GM23248 (cell line): ENCODE data around the gene SMAP2. TPM values are rescaled to one million over a fixed set of nuclear protein-coding genes. Genes with fewer than 3 reads are reported as not detected.

ENCODE experiments used
- DNase-seq: peaks from one replicate; pipeline ENCODE4 v3.0.0-alpha.2; 2015
- H2AFZ ChIP-seq: fragments of 200-600 bp; sonication (generic); 2 replicates; pipeline ENCODE4 v1.6.1; 2016; ENCODE audit warnings: antibody characterized with exemption
- H3F3A ChIP-seq: fragments of 200-600 bp; sonication (generic); 2 replicates; pipeline ENCODE4 v1.6.1; 2016; ENCODE audit warnings: mild to moderate bottlenecking, antibody characterized with exemption, mixed run types; ENCODE audit not compliant: insufficient read depth
- H3K27ac ChIP-seq: fragments of 200-600 bp; sonication (generic); 2 replicates; pipeline ENCODE4 v1.5.1; 2016; ENCODE audit warnings: mild to moderate bottlenecking
- H3K27me3 ChIP-seq: fragments of 200-600 bp; sonication (generic); replicated peaks from 2 replicates; pipeline ENCODE4 v1.6.1; 2016; ENCODE audit warnings: mild to moderate bottlenecking; ENCODE audit not compliant: insufficient read depth
- H3K36me3 ChIP-seq: fragments of 200-600 bp; sonication (generic); 2 replicates; pipeline ENCODE4 v1.6.1; 2016; ENCODE audit warnings: low read depth, mild to moderate bottlenecking
- H3K4me1 ChIP-seq: fragments of 200-600 bp; sonication (generic); 2 replicates; pipeline ENCODE4 v1.6.1; 2016; ENCODE audit warnings: mild to moderate bottlenecking; ENCODE audit not compliant: insufficient read depth
- H3K4me2 ChIP-seq: fragments of 200-600 bp; sonication (generic); one replicate; pipeline ENCODE4 v1.6.1; 2016; ENCODE audit warnings: mild to moderate bottlenecking; ENCODE audit not compliant: unreplicated experiment
- H3K4me3 ChIP-seq: fragments of 200-600 bp; sonication (generic); 2 replicates; pipeline ENCODE4 v1.5.1; 2016; ENCODE audit warnings: mild to moderate bottlenecking
- H3K79me2 ChIP-seq: fragments of 200-600 bp; sonication (generic); 2 replicates; pipeline ENCODE4 v1.6.1; 2016; ENCODE audit warnings: mild to moderate bottlenecking; ENCODE audit not compliant: insufficient read depth
- H3K9ac ChIP-seq: fragments of 200-600 bp; sonication (generic); 2 replicates; pipeline ENCODE4 v1.6.1; 2016; ENCODE audit warnings: mild to moderate bottlenecking
- H3K9me2 ChIP-seq: fragments of 200-600 bp; sonication (generic); 2 replicates; pipeline ENCODE4 v1.6.1; 2016; ENCODE audit warnings: mixed run types, mild to moderate bottlenecking, moderate library complexity; ENCODE audit not compliant: insufficient read depth
- H3K9me3 ChIP-seq: fragments of 200-600 bp; sonication (generic); one replicate; pipeline ENCODE4 v1.6.1; 2017; ENCODE audit warnings: low read depth
- H4K20me1 ChIP-seq: fragments of 200-600 bp; sonication (generic); 2 replicates; pipeline ENCODE4 v1.6.0; 2016; ENCODE audit not compliant: insufficient read depth
- EZH2 ChIP-seq: fragments of 200-600 bp; sonication (generic); IDR thresholded peaks from 2 replicates; pipeline ENCODE4 v1.6.1; 2018; ENCODE audit warnings: antibody characterized with exemption, mild to moderate bottlenecking; ENCODE audit not compliant: insufficient read depth, poor library complexity, severe bottlenecking
- EZH2phosphoT487 ChIP-seq: fragments of 200-600 bp; sonication (generic); IDR thresholded peaks from 2 replicates; pipeline ENCODE4 v1.6.1; 2018; ENCODE audit warnings: antibody characterized with exemption, moderate library complexity, mild to moderate bottlenecking, low read depth; ENCODE audit not compliant: insufficient read depth
- WGBS, 2 experiments: methylation state at CpG; one replicate each; pipeline ENCODE4 v1.1.6; 2015 to 2017; ENCODE audit warnings: low lambda C conversion rate in 2 of 2, low coverage in 1 of 2; ENCODE audit errors: missing lambda C conversion rate in 2 of 2; 5-methylcytosine and 5-hydroxymethylcytosine counted together
- in situ Hi-C: fragments of 300-500 bp; cut with MboI; formaldehyde crosslinking; loops from 2 replicates; pipeline ENCODE4 v1.15.0; 2020
- polyA plus RNA-seq: library from polyadenylated mRNA; unstranded; fragments of >200 nt; fragmentation: Nextera tagmentation; extraction: Ambion mirVana; gene quantifications from 2 replicates; pipeline ENCODE4 v1.2.1, GENCODE V29; 2016
- total RNA-seq: library from RNA; depleted of rRNA; stranded (reverse); fragments of >200 nt; shearing (Covaris generic); gene quantifications from 2 replicates; pipeline ENCODE4 v1.2.3, GENCODE V29; 2014

The SMAP2 gene
- total and polyA plus RNA-seq, 2 experiments from 2014 or later = 12.2 to 14.3 TPM

DNA sequence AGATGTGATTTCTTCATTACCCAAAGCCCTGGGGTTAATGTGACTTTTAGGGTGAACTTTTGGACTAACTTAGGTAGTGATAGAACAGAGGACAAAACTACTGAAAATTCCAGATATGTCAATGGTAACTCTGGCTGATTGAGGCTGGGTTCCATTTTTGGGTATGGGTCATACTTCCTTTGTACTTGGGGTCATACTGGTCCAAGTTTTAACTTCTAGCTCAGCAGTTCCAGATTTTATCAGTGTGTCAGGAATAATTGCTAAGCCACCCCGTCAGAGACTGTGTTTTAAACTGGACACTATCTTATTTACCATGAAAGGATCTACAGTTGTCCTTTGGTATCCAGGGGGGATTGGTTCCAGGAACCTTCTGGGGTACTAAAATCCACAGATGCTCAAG, 4.0 kb downstream of the SMAP2 start:
- TF ChIP-seq EZH2 (no peak), EZH2phosphoT487 (no peak)
- peaks cover 39% of the 10 kb centered on the region for H3K4me1 ChIP-seq
- no peaks in the 10 kb centered on the region for H3K36me3 ChIP-seq
- no peak overlapping the region for H3K9ac ChIP-seq
- H4K20me1 ChIP-seq = no peaks in the 10 kb centered on the region
- H3F3A ChIP-seq = peaks cover 27% of the 10 kb centered on the region
- in situ Hi-C loops = no loop called here
- DNase-seq = no peak
- no peak overlapping the region for H3K27ac ChIP-seq
- H3K4me2 ChIP-seq = no peak overlapping the region
- H3K79me2 ChIP-seq = peaks cover 81% of the 10 kb centered on the region
- 88 to 92% methylated on average over 1 of the region's 1 CpG for WGBS, 2 experiments
- no peaks in the 10 kb centered on the region for H3K27me3 ChIP-seq
- no peak overlapping the region for H3K4me3 ChIP-seq
- H3K9me3 ChIP-seq = no peaks in the 10 kb centered on the region
- H3K9me2 ChIP-seq = no peaks in the 10 kb centered on the region
- H2AFZ ChIP-seq = no peak overlapping the region

DNA sequence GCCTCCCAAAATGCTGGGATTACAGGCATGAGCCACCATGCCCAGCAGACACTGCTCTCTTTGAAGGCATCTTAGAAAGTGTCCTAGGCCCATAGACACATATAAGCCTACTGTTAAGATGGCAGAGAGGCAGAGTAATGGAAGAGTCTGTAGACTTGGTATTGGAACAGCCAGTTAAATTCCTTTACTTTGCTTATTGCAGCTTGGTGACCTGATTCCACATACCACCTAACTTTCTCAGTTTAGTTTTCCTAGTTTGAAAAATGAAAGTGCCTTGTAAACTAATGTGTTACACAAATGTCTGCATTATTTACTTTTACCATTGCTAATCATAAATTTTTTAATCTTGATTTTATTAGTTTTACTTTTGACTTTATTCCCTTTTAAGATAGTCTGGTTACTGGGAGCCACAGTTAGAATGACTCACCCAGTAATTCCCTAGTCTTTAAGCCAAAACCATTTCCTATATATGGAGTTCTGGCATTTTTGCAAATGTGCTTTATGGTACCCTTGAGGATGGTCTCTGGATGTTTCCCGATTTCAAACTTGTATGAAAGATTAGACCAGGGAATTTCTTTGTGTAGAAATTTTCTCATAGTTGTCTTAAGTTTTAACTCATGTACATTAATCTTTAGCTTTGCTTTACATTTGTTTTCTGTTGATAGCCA, 6.4 kb downstream of the SMAP2 start:
- H3K4me1 ChIP-seq = peaks cover 40% of the 10 kb centered on the region
- peaks cover 93% of the 10 kb centered on the region for H3K79me2 ChIP-seq
- WGBS, 2 experiments = 0 to 7% methylated on average over 1 of the region's 1 CpG
- peak overlapping the region; percentile 18 for H3K27ac ChIP-seq
- peak; percentile 77 for DNase-seq
- no peak overlapping the region for H3K9ac ChIP-seq
- no peaks in the 10 kb centered on the region for H3K36me3 ChIP-seq
- no peak overlapping the region for H2AFZ ChIP-seq
- H3K4me3 ChIP-seq = peak overlapping the region; percentile 47
- H3F3A ChIP-seq = peaks cover 24% of the 10 kb centered on the region
- H3K4me2 ChIP-seq = peak overlapping the region; percentile 53
- no peaks in the 10 kb centered on the region for H3K27me3 ChIP-seq
- no peaks in the 10 kb centered on the region for H3K9me3 ChIP-seq
- H3K9me2 ChIP-seq = no peaks in the 10 kb centered on the region
- in situ Hi-C loops = no loop called here
- H4K20me1 ChIP-seq = no peaks in the 10 kb centered on the region
- TF ChIP-seq EZH2 (no peak), EZH2phosphoT487 (no peak)

DNA sequence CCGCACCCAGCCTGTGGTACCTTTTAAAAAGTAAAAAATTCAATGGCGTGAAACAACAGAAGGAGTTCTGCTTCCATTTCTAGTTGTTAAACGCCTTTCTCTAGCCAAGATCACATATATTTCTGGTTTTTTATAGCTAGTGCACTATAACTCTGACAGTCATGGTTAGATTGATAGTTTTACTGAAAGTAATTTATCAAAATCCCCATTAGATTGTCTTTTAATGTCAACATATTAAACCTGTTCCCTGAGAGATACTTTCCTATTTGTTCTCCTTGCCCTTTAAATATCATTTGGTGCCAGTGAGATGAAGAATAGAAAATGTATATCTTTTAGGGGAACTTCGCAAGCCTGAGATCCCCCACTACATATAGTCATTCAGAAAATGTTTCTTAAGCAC, 7.3 kb downstream of the SMAP2 start:
- no peak overlapping the region for H3K4me2 ChIP-seq
- no peaks in the 10 kb centered on the region for H4K20me1 ChIP-seq
- TF ChIP-seq EZH2 = no peak
- TF ChIP-seq EZH2phosphoT487 = no peak
- H3K4me3 ChIP-seq = no peak overlapping the region
- peaks cover 17% of the 10 kb centered on the region for H3F3A ChIP-seq
- no peaks in the 10 kb centered on the region for H3K9me2 ChIP-seq
- no peak for DNase-seq
- no peaks in the 10 kb centered on the region for H3K9me3 ChIP-seq
- H3K4me1 ChIP-seq = peaks cover 34% of the 10 kb centered on the region
- H3K79me2 ChIP-seq = peaks cover 95% of the 10 kb centered on the region
- in situ Hi-C loops = no loop called here
- H3K9ac ChIP-seq = no peak overlapping the region
- H2AFZ ChIP-seq = no peak overlapping the region
- WGBS, 2 experiments = 99% methylated on average over 4 of the region's 4 CpGs
- no peak overlapping the region; the same call in 1 of the 2 replicates for H3K27ac ChIP-seq
- no peaks in the 10 kb centered on the region for H3K27me3 ChIP-seq
- no peaks in the 10 kb centered on the region for H3K36me3 ChIP-seq

DNA sequence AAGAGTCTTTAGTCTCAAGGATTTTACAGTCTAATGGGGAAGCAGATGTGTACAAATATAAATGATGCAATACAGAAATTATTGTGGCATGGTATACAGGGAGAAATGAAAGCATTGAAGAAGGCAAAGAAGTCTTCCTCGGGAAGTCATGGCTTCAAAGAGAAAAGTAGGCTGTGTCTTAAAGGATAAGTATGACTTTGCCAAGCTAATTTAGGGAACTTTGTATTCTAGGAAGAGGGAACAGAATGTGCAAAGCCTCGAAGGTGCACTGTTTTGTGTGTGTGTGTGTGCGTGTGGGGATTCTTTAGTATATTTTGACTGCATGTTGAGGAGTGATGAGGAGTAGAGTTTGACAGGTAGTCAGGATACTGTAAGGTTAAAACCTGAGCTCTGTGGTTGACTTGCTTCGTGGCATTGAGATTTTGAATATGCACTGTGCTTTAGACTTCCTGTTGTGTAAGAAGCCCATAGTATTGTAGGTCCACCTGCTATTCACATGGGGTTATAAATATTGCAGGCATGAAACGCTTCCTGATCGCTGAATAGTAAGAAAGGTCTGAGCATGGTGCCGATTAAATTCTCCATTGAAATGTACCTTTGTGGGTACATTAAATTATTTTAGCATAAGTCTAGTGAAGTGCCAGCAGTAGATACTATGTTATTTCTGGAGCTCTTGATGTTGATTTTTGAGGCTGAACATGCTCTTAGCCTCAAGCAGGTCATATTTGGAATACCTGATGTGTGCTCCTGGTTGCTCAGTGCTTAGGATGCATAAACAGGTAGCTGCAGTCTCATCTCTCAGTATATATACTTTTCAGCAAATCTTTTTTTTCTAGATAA, 8.0 kb downstream of the SMAP2 start:
- in situ Hi-C loops = no loop called here
- Histone ChIP-seq H3K4me2 (no peak overlapping the region), H3K79me2 (peaks cover 95% of the 10 kb centered on the region), H3K4me1 (peaks cover 34% of the 10 kb centered on the region), H3K36me3 (no peaks in the 10 kb centered on the region), H3K9me3 (no peaks in the 10 kb centered on the region), H3K4me3 (no peak overlapping the region), H3K27ac (no peak overlapping the region), H3F3A (peaks cover 12% of the 10 kb centered on the region), H3K9me2 (no peaks in the 10 kb centered on the region), H3K27me3 (no peaks in the 10 kb centered on the region), H2AFZ (no peak overlapping the region), H4K20me1 (no peaks in the 10 kb centered on the region), H3K9ac (no peak overlapping the region)
- TF ChIP-seq EZH2 (no peak), EZH2phosphoT487 (no peak)
- 85% methylated on average over 7 of the region's 7 CpGs for WGBS, 2 experiments
- DNase-seq = no peak
